Activated naive CD4-positive, alpha-beta T cell treated with anti-CD3 and anti-CD28 coated beads for 36 hours (primary cell): ENCODE measurements around the gene KRTAP10-4. TPM values are rescaled to one million over a fixed set of nuclear protein-coding genes. Genes with fewer than 3 reads are reported as not detected.
"Not testable (repeated sequence)": the region's sequence is repeated elsewhere in the genome, so short reads cannot be mapped to it uniquely, and the experiment has no call there.

Source experiments
- CTCF ChIA-PET: fragments of 350-600 bp; sonication (Branson Sonifier 250); formaldehyde crosslinking; loops from one replicate; lab custom pipeline; 2021; ENCODE audit warnings: antibody characterized with exemption; lab: Charles Lee
- DNase-seq: peaks from one replicate; pipeline ENCODE4 v3.0.0-alpha.2; 2020
- H3K27ac Mint-ChIP-seq: one replicate; pipeline ENCODE4 v1.8.0; 2021; ENCODE audit warnings: mild to moderate bottlenecking, mixed read lengths
- H3K27me3 Mint-ChIP-seq: one replicate; pipeline ENCODE4 v1.8.0; 2021; ENCODE audit warnings: low read depth, mixed read lengths
- H3K36me3 Mint-ChIP-seq: one replicate; pipeline ENCODE4 v1.8.0; 2021; ENCODE audit warnings: low read depth, mixed read lengths
- H3K4me1 Mint-ChIP-seq: one replicate; pipeline ENCODE4 v1.8.0; 2021; ENCODE audit warnings: low read depth, mixed read lengths
- H3K4me3 Mint-ChIP-seq: one replicate; pipeline ENCODE4 v1.8.0; 2021; ENCODE audit warnings: mild to moderate bottlenecking, moderate library complexity, mixed read lengths
- H3K9me3 Mint-ChIP-seq: one replicate; pipeline ENCODE4 v1.8.0; 2021; ENCODE audit warnings: mixed read lengths
- intact Hi-C: fragments of 100-400 bp; cut with micrococcal nuclease; formaldehyde crosslinking; loops from one replicate; pipeline ENCODE4 v1.15.1; 2023
- total RNA-seq, 2 experiments: library from RNA; stranded (reverse); gene quantifications; one replicate each; pipeline ENCODE4 v1.2.3, GENCODE V29; 2021

KRTAP10-4 gene
- total RNA-seq, 2 experiments from 2014 or later, result not detected

GRCh38 chr21:44602463-44602850 lies 28.9 kb downstream of the KRTAP10-4 start:
- no peak for DNase-seq
- intact Hi-C loops, result no loop called here
- CTCF ChIA-PET, result interaction anchor here (1.4 kb wide), 1 partner anchor 17 kb away, joined by 3 read pairs; no protein-coding TSS in a partner anchor
- Mint-ChIP-seq H3K9me3 (peaks cover 5% of the 10 kb centered on the region), H3K4me3 (no peak overlapping the region), H3K4me1 (no peaks in the 10 kb centered on the region), H3K27me3 (no peaks in the 10 kb centered on the region), H3K36me3 (no peaks in the 10 kb centered on the region), H3K27ac (no peak overlapping the region)

GRCh38 chr21:44603109-44603875 lies 29.8 kb downstream of the KRTAP10-4 start:
- H3K27ac Mint-ChIP-seq, result no peak overlapping the region
- CTCF ChIA-PET, result no interaction called here

GRCh38 chr21:44603911-44604310 lies 30.4 kb downstream of the KRTAP10-4 start:
- CTCF ChIA-PET, result no interaction called here
- H3K4me1 Mint-ChIP-seq, result no peaks in the 10 kb centered on the region
- no peaks in the 10 kb centered on the region for H3K27me3 Mint-ChIP-seq
- H3K9me3 Mint-ChIP-seq, result peaks cover 2% of the 10 kb centered on the region
- no peak overlapping the region for H3K27ac Mint-ChIP-seq
- no peaks in the 10 kb centered on the region for H3K36me3 Mint-ChIP-seq
- no peak overlapping the region for H3K4me3 Mint-ChIP-seq
- intact Hi-C loops, result no loop called here
- no peak for DNase-seq

More at GRCh38 chr21:44603109-44603875, 29.8 kb downstream of the KRTAP10-4 start:
- Mint-ChIP-seq H3K27me3 (no peaks in the 10 kb centered on the region), H3K4me3 (no peak overlapping the region), H3K9me3 (peaks cover 5% of the 10 kb centered on the region), H3K4me1 (no peaks in the 10 kb centered on the region), H3K36me3 (no peaks in the 10 kb centered on the region)
- no peak for DNase-seq
- intact Hi-C loops, result no loop called here

GRCh38 chr21:44606495-44606894 lies 33.0 kb downstream of the KRTAP10-4 start:
- intact Hi-C loops, result no loop called here
- H3K27ac Mint-ChIP-seq, result no peak overlapping the region

GRCh38 chr21:44609193-44609592 lies 35.7 kb downstream of the KRTAP10-4 start:
- Mint-ChIP-seq H3K36me3 (no peaks in the 10 kb centered on the region), H3K27ac (no peak overlapping the region), H3K4me3 (no peak overlapping the region), H3K9me3 (peaks cover 20% of the 10 kb centered on the region), H3K4me1 (no peaks in the 10 kb centered on the region), H3K27me3 (no peaks in the 10 kb centered on the region)
- no peak for DNase-seq
- CTCF ChIA-PET, result no interaction called here
- intact Hi-C loops, result no loop called here

More at GRCh38 chr21:44606495-44606894, 33.0 kb downstream of the KRTAP10-4 start:
- no peak overlapping the region for H3K4me3 Mint-ChIP-seq
- CTCF ChIA-PET, result no interaction called here
- no peaks in the 10 kb centered on the region for H3K4me1 Mint-ChIP-seq
- DNase-seq, result no peak
- no peaks in the 10 kb centered on the region for H3K27me3 Mint-ChIP-seq
- peaks cover 20% of the 10 kb centered on the region for H3K9me3 Mint-ChIP-seq
- no peaks in the 10 kb centered on the region for H3K36me3 Mint-ChIP-seq

- H3K9me3 Mint-ChIP-seq, result peaks cover 20% of the 10 kb centered on the region
- H3K27ac Mint-ChIP-seq, result not testable (repeated sequence)
These were observed 36.8 kb downstream of the KRTAP10-4 start for GRCh38 chr21:44610157-44610843.

GRCh38 chr21:44611551-44611950 lies 38.0 kb downstream of the KRTAP10-4 start:
- no peaks in the 10 kb centered on the region for H3K27me3 Mint-ChIP-seq
- H3K4me3 Mint-ChIP-seq, result no peak overlapping the region
- H3K36me3 Mint-ChIP-seq, result no peaks in the 10 kb centered on the region
- intact Hi-C loops, result no loop called here
- CTCF ChIA-PET, result no interaction called here
- peaks cover 10% of the 10 kb centered on the region for H3K4me1 Mint-ChIP-seq
- no peak for DNase-seq
- H3K27ac Mint-ChIP-seq, result no peak overlapping the region
- peaks cover 20% of the 10 kb centered on the region for H3K9me3 Mint-ChIP-seq

More at GRCh38 chr21:44610157-44610843, 36.8 kb downstream of the KRTAP10-4 start:
- H3K27me3 Mint-ChIP-seq, H3K4me1 Mint-ChIP-seq, intact Hi-C loops, CTCF ChIA-PET, H3K36me3 Mint-ChIP-seq, DNase-seq, H3K4me3 Mint-ChIP-seq: not testable (repeated sequence)

GRCh38 chr21:44612029-44612486 lies 38.5 kb downstream of the KRTAP10-4 start, which contains the start of gene KRTAP10-8:
KRTAP10-8 (plus strand) TSS chr21:44612079; CDS start chr21:44612101, 22 bp downstream.
- CTCF ChIA-PET, result interaction anchor here (0.7 kb wide), 1 partner anchor 17 kb away, joined by 3 read pairs; no protein-coding TSS in a partner anchor
- H3K27ac Mint-ChIP-seq, result no peak within 1 kb of the TSS
- no peaks in the 10 kb centered on the region for H3K36me3 Mint-ChIP-seq
- no peak for DNase-seq
- H3K4me1 Mint-ChIP-seq, result peaks cover 15% of the 10 kb centered on the region
- intact Hi-C loops, result no loop called here
- H3K9me3 Mint-ChIP-seq, result peaks cover 20% of the 10 kb centered on the region
- H3K27me3 Mint-ChIP-seq, result no peaks in the 10 kb centered on the region
- H3K4me3 Mint-ChIP-seq, result no peak within 1 kb of the TSS

- Mint-ChIP-seq H3K27me3 (no peaks in the 10 kb centered on the region), H3K36me3 (no peaks in the 10 kb centered on the region), H3K27ac (no peak overlapping the region), H3K9me3 (peaks cover 20% of the 10 kb centered on the region), H3K4me3 (no peak overlapping the region), H3K4me1 (peaks cover 19% of the 10 kb centered on the region)
- intact Hi-C loops, result no loop called here
- CTCF ChIA-PET, result interaction anchor here (0.7 kb wide), 1 partner anchor 16 kb away, joined by 3 read pairs; no protein-coding TSS in a partner anchor
- no peak for DNase-seq
These were observed 39.2 kb downstream of the KRTAP10-4 start for GRCh38 chr21:44612669-44613229.

- CTCF ChIA-PET, result no interaction called here
- peaks cover 23% of the 10 kb centered on the region for H3K9me3 Mint-ChIP-seq
- H3K4me3 Mint-ChIP-seq, result no peak overlapping the region
- intact Hi-C loops, result no loop called here
- no peak for DNase-seq
- no peak overlapping the region for H3K27ac Mint-ChIP-seq
- H3K27me3 Mint-ChIP-seq, result no peaks in the 10 kb centered on the region
- H3K4me1 Mint-ChIP-seq, result peaks cover 25% of the 10 kb centered on the region
- no peaks in the 10 kb centered on the region for H3K36me3 Mint-ChIP-seq
These were observed 40.0 kb downstream of the KRTAP10-4 start for GRCh38 chr21:44613386-44614155.

GRCh38 chr21:44614161-44614631 lies 40.7 kb downstream of the KRTAP10-4 start:
- intact Hi-C loops, result no loop called here
- peaks cover 3% of the 10 kb centered on the region for H3K36me3 Mint-ChIP-seq
- H3K4me3 Mint-ChIP-seq, result no peak overlapping the region
- peaks cover 24% of the 10 kb centered on the region for H3K9me3 Mint-ChIP-seq
- no peak overlapping the region for H3K27ac Mint-ChIP-seq
- peaks cover 31% of the 10 kb centered on the region for H3K4me1 Mint-ChIP-seq
- CTCF ChIA-PET, result no interaction called here
- H3K27me3 Mint-ChIP-seq, result no peaks in the 10 kb centered on the region
- DNase-seq, result no peak
